Myocyte (in vitro differentiated cells): Measurements from ENCODE around the gene RBBP8. TPM values are rescaled to one million over a fixed set of nuclear protein-coding genes. Genes with fewer than 3 reads are reported as not detected.
"Not testable (repeated sequence)": the region's sequence is repeated elsewhere in the genome, so short reads cannot be mapped to it uniquely, and the experiment has no call there.

ENCODE experiments used
- DNase-seq: peaks from one replicate; pipeline ENCODE4 v3.0.0-alpha.2; 2012; ENCODE audit warnings: low read depth
- polyA plus RNA-seq: library from polyadenylated mRNA; unstranded; fragments of >200 nt; gene quantifications from one replicate; pipeline ENCODE4 v1.2.1, GENCODE V29; 2012; ENCODE audit warnings: missing spikeins
- total RNA-seq: library from RNA; depleted of rRNA; stranded (reverse); fragments of >200 nt; gene quantifications from 2 replicates; pipeline ENCODE4 v1.2.3, GENCODE V29; 2014

Gene RBBP8
- total RNA-seq, result 16.5 and 19.9 TPM in 2 replicates
- 4.9 TPM for polyA plus RNA-seq

DNA sequence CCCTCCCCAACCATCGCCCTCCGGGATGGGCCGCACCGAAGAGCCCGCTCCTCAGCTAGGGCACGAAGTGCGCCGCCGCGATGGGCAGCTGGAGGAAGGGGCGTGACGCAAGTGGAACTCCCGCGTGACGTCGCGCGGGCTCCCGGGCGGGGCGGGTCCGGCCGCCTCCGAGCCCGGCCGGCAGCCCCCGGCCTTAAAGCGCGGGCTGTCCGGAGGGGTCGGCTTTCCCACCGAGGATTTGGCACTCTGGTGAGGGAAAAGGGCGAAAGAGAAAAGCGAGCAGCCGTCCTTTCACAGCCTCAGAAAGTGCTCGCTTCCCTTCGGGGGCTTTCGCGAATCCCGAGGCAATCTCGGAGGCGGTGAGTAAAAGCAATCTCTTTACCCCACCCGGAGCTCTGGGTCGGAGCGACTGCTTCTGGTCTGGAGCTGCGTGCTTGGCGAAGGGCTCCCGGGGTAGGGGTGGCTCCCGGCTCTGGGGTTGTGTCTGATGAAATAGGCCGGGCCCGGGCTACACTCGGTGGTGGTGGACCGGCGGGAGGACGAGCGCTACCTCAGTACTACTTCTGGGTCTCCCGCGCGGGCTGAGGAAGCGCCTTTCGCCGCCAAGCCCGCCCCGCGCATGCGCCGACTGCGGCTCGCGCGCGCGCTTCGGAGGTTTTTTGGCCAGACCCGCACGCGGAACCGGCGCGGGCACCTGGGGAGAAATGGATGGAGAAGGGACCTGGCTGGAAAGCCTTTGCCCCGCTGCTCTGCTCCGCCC lies at the start of gene RBBP8:
Gene RBBP8 (plus strand): TSS at position 123 of the 760 bp plus-strand sequence. CDS start 3,524 bp downstream, outside the sequence.
- DNase-seq, result peak; percentile 83

DNA sequence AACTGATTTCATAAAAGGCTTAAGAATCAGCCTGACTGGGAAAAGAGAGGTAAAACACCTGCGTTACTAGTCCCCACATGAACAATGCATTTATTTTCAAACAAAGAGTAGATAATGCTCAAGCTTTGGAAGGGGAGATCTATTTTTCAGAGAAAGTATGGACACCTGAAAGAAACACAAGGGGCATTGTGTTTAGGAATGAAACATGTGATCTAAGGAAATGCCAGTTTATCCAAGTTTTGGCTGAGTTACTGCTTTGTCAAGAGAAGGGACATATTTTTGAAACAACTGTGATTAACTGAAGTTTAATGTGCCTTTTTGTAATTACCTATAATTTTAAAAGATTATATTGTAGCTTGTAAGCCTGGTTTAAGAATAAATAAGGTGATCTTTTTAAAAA lies 49.3 kb upstream of the RBBP8 start:
- no peak for DNase-seq

DNA sequence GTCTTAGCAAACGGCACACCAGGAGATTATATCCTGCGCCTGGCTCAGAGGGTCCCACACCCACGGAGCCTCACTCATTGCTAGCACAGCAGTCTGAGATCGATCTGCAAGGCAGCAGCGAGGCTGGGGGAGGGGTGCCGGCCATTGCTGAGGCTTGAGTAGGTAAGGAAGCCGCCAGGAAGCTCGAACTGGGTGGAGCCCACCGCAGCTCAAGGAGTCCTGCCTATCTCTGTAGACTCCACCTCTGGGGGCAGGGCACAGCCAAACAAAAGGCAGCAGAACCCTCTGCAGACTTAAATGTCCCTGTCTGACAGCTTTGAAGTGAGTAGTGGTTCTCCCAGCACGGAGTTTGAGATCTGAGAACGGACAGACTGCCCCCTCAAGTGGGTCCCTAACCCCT lies 47.4 kb upstream of the RBBP8 start:
- not testable (repeated sequence) for DNase-seq

DNA sequence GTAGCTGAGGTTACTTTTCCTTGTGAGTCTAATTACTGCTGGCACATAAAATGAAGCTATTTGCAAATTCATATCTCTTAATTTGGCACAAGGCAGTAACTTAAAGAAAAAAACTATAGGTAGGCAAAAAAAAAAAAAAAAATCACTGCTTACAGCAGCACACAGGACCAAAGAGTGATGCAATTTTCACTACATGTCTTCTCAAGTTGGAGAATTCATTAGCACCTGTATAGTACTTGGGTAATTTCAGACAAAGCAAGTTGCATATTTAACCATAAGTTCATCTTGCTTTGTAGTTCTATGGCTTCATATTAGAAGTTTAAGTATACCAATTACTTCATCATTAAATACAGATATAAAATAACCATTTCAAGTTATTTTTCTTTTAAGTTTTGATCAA lies 33.7 kb upstream of the RBBP8 start:
- no peak for DNase-seq

DNA sequence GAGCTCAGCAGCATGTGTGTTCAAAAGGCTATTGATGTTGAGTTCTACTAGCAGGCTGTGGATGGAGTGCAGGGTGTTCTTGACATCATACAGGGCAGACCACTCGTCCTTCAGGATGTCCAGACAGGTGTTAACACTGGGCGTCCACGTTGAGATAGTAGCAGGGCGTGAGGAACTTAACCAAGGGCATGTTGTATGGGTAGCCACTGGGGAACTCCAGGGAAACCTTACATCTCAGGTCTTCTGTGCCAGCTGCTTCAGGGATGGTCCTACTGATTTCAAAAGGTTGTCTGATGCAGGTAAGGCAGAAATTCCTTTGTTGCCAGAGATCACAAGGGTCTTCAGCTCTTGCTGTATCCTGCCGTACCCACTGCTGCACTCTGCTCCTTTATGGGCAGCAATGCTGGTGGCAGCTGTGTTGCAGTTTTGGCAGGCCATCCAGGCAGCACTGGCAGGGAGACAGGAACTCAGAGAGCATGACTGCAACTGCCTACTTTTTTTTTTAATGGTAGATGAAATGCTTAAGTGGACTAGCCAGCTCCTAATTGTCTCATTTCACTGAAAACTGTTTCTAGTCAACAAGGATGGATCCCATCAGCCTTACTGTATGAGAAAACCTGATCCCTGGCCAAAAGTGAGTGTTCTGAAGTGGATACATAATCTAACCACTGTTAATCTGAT lies 32.4 kb upstream of the RBBP8 start:
- DNase-seq, result peak; percentile 45

DNA sequence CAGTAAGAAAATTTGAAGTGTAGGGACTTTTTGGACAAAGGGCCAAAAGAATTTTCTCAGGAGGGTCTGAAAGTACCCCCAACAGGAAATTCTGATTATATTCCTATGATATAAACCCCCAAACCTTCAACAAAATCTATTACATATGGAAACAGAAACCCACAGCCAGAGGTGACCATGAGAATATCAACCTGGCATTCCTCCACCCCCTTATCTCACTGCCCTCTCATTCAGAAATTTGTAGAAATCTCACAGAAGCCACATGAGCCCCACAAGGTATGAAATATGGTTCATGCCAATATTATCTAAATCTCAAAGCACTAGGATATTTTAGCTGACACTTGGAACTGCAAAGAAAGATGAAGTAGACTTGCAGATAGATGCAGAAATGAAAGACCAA lies 31.0 kb upstream of the RBBP8 start:
- DNase-seq, result no peak

GRCh38 chr18:22903248-22903647 lies 29.9 kb upstream of the RBBP8 start:
- not testable (repeated sequence) for DNase-seq

DNA sequence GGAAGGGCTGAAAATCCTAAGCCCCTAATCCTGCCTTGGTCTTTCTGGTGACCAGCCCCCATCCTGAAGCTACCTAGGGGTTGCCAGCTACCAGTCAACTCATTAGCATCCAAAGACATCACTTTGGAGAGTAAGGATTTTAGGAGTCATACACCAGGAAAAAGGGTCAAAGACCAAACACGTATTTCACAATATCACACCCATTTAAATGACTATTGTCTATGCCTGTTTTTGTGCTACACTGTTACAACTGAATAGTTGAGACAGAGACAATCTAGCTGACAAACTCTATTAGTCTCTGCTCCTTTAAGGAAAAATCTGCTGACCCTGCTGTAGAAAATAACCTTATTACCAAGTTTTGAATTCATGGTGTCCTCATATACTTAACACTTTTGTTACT lies 21.0 kb upstream of the RBBP8 start:
- no peak for DNase-seq

DNA sequence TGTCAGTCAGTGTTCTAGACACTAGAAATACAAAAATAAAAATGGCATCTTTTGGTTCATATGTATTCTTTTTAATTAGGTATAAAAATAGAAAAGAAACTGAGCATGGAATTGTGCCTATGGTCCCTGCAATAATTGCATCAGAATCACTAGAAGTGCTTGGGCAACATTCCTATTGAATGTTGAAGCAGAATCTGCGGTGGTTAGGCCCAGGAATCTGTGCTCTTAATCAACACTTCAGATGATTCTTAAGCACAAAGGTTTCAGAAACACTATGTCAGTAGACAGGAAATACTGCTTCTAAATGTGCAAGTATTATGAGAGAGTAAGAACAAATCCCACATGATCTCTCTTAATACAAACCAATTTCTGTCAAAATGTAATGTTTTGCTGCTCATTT lies 20.3 kb upstream of the RBBP8 start:
- no peak for DNase-seq

- DNase-seq, result no peak
These were observed 19.3 kb upstream of the RBBP8 start for GRCh38 chr18:22913861-22914260.

GRCh38 chr18:22914633-22915032 lies 18.5 kb upstream of the RBBP8 start:
- no peak for DNase-seq

- DNase-seq, result no peak
These were observed 17.8 kb upstream of the RBBP8 start for GRCh38 chr18:22915337-22915736.

DNA sequence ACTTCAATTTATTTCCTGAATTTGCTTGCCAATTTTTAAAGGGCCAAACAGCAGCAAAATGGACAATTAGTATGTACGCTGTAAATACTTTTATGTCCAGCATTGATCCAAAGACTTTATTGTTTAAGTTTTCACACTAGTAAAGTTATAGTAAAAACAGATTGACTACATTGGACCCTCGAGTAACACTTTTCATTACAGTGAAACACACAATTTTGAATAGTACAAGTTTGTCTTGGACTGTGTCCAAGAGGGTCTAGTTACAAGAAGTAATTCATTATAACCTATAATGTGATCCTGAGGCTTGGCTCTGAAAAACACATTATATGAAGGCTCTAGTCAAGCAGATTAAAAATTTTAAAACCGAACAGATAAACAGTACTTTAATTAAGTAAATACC lies 11.4 kb upstream of the RBBP8 start:
- no peak for DNase-seq

DNA sequence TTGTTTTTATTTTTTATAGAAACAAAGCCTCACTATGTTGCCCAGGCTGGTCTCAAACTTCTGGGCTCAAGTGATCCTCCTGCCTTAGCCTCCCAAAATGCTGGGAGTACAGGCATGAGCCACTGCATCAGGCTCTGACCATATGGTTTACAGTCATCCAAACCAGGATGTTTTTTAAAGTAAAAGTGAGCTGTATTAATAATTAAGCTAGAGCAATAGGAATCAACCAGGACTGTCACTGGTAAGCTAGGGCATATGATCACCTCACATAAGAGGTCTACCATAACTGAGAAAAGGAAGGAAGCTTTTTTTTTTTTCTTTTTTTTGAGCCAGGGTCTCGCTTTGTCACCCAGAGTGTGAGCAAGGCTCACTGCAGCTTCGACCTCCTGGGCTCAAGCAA lies 8.5 kb upstream of the RBBP8 start:
- DNase-seq, result no peak

DNA sequence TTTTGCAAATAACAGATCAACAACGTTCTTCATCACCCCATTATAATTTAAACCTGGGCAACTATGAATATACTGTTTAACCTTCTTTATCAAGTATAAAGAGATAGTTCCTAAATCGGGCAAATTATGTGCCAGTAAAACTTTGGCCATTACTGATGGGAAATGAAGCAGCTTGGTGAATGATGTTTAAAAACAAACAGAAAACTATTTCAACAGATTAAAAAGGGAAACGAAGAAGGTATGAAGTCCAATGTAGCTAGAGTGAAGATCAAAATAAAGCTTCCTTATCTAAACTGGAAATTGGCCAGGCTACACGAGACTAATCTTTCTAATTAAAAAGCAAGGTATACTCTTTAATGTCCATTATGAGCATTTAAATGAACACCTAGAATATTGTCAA lies 6.7 kb upstream of the RBBP8 start:
- no peak for DNase-seq

GRCh38 chr18:22928339-22928738 lies 4.8 kb upstream of the RBBP8 start:
- no peak for DNase-seq

GRCh38 chr18:22930089-22930713 lies 2.9 kb upstream of the RBBP8 start:
- DNase-seq, result peak; percentile 73

- DNase-seq, result no peak
These were observed 283 bp upstream of the RBBP8 start for GRCh38 chr18:22932885-22933205.

- no peak for DNase-seq
These were observed 867 bp downstream of the RBBP8 start for GRCh38 chr18:22933966-22934423.

- no peak for DNase-seq
These were observed 1.7 kb downstream of the RBBP8 start for GRCh38 chr18:22934789-22935188.

GRCh38 chr18:22935431-22935830 lies 2.3 kb downstream of the RBBP8 start:
- no peak for DNase-seq

- DNase-seq, result no peak
These were observed 3.4 kb downstream of the RBBP8 start for GRCh38 chr18:22936515-22936914.
